ENCODE results near the gene MED8. TPM values are rescaled to one million over a fixed set of nuclear protein-coding genes. Genes with fewer than 3 reads are reported as not detected.

MED8 gene
- total and polyA plus RNA-seq, 2 of the 13 experiments (the other 11 are each of a cell fraction or from before 2014, with no cell fraction given), result 16.9 to 77.4 TPM

- TF ChIP-seq ZNF570 (CRISPR knock-in tag; IDR thresholded peaks at IDR 0.05; ENCODE audit: borderline replicate concordance), result no peak
- no peak for TF ChIP-seq ZNF878 (CRISPR knock-in tag; IDR thresholded peaks at IDR 0.05)
- no peak for TF ChIP-seq ZNF382 (CRISPR knock-in tag; IDR thresholded peaks at IDR 0.05; ENCODE audit: borderline replicate concordance)
- no peak for TF ChIP-seq KDM5A (IDR thresholded peaks at IDR 0.05; ENCODE audit: borderline replicate concordance, low read length)
- no peak for TF ChIP-seq FOSL1 (CRISPR knock-in tag; IDR thresholded peaks at IDR 0.05; ENCODE audit: borderline replicate concordance)
- TF ChIP-seq SAFB2 (CRISPR knock-in tag; IDR thresholded peaks at IDR 0.05; ENCODE audit: borderline replicate concordance, low read depth), result no peak
- no peak for TF ChIP-seq ZFP37 (CRISPR knock-in tag; IDR thresholded peaks at IDR 0.05; ENCODE audit: borderline replicate concordance)
- no peak for TF ChIP-seq ZSCAN9 (CRISPR knock-in tag; IDR thresholded peaks at IDR 0.05; ENCODE audit: borderline replicate concordance)
- TF ChIP-seq ZNF383 (CRISPR knock-in tag; IDR thresholded peaks at IDR 0.05; ENCODE audit: borderline replicate concordance), result no peak
- no peak for TF ChIP-seq ZNF777 (CRISPR knock-in tag; IDR thresholded peaks at IDR 0.05)
Measured at GRCh38 chr1:43352881-43353280, 36.7 kb downstream of the MED8 start (continued).

- no peak overlapping the region for H2AFZ ChIP-seq (ENCODE audit: low read length)
- no peak overlapping the region for H3K4me3 ChIP-seq (replicated peaks in 1 of 3; ENCODE audit: insufficient read depth in 1 of 3, low read depth in 2 of 3, low read length in 3 of 3)
- no peaks in the 10 kb centered on the region for H3K36me3 ChIP-seq (replicated peaks in 1 of 2; ENCODE audit: control insufficient read depth in 1 of 2, insufficient read depth in 2 of 2, low read length in 2 of 2)
- DNase-seq (ENCODE audit: low spot score) (no peak), ATAC-seq (no peak), FAIRE-seq (no peak)
- WGBS (ENCODE audit: low lambda C conversion rate), result 75% methylated on average over 2 of the region's 2 CpGs
- no peaks in the 10 kb centered on the region for H4K20me1 ChIP-seq (ENCODE audit: insufficient read depth, low read length)
- BruUV-seq (replicated peaks), result no TSS peak
- H3K9ac ChIP-seq (ENCODE audit: insufficient read depth, low read depth, low read length), result no peak overlapping the region
- no peaks in the 10 kb centered on the region for H3K79me2 ChIP-seq (ENCODE audit: insufficient read depth, low read length)
- in situ Hi-C loops (cut with HindIII; ENCODE audit: extremely low pct_ligation_motif_present, low pct_unique_long_range_greater_than_20kb), result no loop called here
- ChIA-PET POLR2A (interaction anchor here (1.3 kb wide), 1 partner anchor 38 kb away, joined by 4 read pairs; no protein-coding TSS in a partner anchor), CTCF (ENCODE audit: low intra/inter-chr PET ratio, low total read pairs) (no interaction called here)
- no peak overlapping the region for H3K4me2 ChIP-seq (ENCODE audit: low read depth, low read length)
- intact Hi-C loops (cut with micrococcal nuclease; ENCODE audit: unreplicated experiment), result no loop called here
- no peaks in the 10 kb centered on the region for H3K9me3 ChIP-seq (ENCODE audit: low read length)
- peaks cover 54% of the 10 kb centered on the region for H3K4me1 ChIP-seq (ENCODE audit: insufficient read depth, low read length)
- H3K27ac ChIP-seq (ENCODE audit: extremely low read length, insufficient read depth, low read length), result no peak overlapping the region
- no peaks in the 10 kb centered on the region; a peak in 1 of 5 replicates for H3K27me3 ChIP-seq (ENCODE audit: control insufficient read depth in 1 of 2, insufficient read depth in 2 of 2, low read length in 2 of 2)
- TF ChIP-seq NFE2L1 (CRISPR knock-in tag; IDR thresholded peaks at IDR 0.05; ENCODE audit: borderline replicate concordance) (no peak), SRSF1 (optimal IDR thresholded peaks at IDR 0.05; ENCODE audit: low read depth, low read length) (no peak), REPIN1 (CRISPR knock-in tag; IDR thresholded peaks at IDR 0.05; ENCODE audit: borderline replicate concordance, low read depth) (no peak), UBTF (CRISPR knock-in tag; IDR thresholded peaks at IDR 0.05) (no peak), DR1 (CRISPR knock-in tag; IDR thresholded peaks at IDR 0.05) (no peak), ZNF710 (CRISPR knock-in tag; IDR thresholded peaks at IDR 0.05; ENCODE audit: borderline replicate concordance) (no peak), ZNF333 (CRISPR knock-in tag; IDR thresholded peaks at IDR 0.05; ENCODE audit: borderline replicate concordance) (no peak), SAFB2 (CRISPR knock-in tag; IDR thresholded peaks at IDR 0.05; ENCODE audit: borderline replicate concordance, low read depth) (no peak)
Measured at GRCh38 chr1:43352351-43352705, 37.3 kb downstream of the MED8 start.

Data from HepG2 (cell line).